GM19240 (cell line): Measurements from ENCODE around the gene CNTN4.

ENCODE experiments used
- DNase-seq: peaks from one replicate; pipeline ENCODE4 v3.0.0; 2011; ENCODE audit warnings: low spot score; ENCODE audit not compliant: insufficient read length

The CNTN4 gene

GRCh38 chr3:2579206-2579605 is 480.5 kb downstream of the CNTN4 start:
- DNase-seq, result no peak

- no peak for DNase-seq
Observed at GRCh38 chr3:2583046-2583445, 484.4 kb downstream of the CNTN4 start.

- DNase-seq, result no peak
Observed at GRCh38 chr3:2589336-2589969, 490.8 kb downstream of the CNTN4 start.

DNA sequence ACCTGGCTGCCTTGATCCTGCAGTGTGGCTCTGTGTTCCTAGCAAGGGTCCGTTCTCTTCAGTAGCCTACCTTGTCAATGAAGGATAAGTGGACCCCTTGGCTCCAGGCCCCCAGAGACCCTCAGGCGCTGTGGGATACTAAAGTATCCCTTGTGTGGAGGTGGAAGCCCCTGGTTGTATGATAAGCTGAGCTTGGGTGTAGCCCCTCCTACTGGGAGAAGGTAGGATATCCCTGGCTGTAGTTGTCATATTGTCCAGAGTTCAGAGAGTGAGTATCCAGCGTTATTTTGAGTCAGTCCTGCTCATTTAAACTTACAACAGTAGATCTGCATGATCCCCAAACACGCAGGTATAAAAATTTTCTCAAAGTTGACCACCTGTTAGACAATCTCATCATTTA is 496.8 kb downstream of the CNTN4 start:
- DNase-seq, result no peak

DNA sequence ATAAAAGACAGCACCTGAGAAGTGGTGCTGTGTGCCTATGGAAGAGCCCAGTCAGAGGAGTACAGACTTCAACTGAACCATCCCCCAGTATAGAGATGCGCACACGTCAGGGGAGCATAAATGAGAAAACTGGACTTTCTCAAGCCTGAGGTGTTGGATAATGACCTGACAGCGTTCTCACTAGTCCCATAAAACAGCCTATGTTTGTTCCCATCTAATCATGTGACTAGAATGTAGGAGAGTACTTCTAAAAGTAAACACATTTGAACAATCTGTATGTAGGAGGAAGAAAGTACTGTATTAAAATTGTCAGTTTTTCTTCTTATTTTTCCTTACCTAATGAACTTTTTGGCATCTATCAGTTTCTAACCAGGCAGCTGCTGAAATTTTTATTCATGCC is 498.9 kb downstream of the CNTN4 start:
- DNase-seq, result no peak

DNA sequence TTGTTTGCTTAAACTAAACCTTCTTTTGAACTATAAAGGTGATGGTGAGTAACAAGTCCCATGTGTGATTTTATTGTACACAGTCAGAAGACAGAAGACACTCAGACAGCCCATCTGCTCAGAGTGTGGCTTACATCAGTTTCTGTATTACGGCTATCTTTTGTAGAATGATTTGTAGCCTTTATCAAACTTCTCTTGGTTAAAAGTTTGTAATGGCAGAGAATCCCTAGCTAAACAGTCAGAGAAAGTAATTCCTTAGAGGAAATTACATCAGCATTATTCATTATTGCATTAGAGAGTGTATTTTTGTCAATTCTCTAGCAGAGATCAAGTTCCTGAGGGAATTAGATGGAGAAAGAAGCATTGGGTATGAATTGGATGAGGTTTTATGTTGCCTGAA is 500.8 kb downstream of the CNTN4 start:
- DNase-seq, result no peak

DNA sequence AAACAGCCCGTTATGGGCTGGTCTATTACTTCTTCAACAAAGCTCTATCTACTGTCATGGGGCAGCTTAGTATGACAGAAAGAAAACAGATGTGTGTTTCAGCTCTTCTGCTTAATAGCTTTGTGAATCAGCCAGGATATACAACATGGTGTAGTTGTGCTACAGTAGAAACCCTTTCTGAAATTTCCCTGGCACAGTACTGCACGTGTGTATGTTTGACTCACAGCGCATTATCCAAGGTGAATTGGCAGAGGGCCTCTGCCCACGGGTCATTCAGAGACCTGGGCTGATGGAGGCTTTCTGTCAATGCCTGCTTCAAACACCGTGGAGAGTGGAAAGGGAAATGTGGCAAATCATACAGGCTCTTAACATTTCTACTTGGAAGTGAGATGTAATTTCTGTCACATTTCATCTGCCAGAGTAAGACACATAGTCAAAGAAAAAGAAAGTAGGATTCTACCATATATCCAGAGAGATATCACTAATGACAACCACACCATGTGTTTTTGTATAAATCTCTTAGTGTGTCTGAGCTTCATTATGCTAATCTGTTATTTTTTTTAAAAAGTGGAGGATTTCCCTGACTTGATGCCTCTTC is 505.1 kb downstream of the CNTN4 start:
- DNase-seq, result no peak

DNA sequence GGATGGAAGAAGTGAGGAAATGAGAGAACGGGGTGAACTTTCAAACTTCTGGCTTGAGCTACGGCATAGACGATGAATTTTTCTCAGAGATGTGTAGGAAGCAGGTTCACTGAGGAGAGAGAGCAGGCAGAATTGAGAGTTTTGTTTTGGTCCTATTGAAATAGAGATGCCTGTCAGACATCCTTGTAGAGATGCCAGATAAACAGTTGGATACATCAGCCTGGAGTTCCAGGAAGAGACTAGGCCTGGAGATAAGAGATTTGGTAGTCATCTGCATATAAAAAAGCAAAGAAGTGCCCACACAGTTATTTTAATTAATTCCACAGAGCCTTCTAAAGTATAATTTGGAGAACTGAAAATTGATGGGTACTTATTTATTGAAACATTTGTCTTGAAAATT is 515.9 kb downstream of the CNTN4 start:
- no peak for DNase-seq

- no peak for DNase-seq
Observed at GRCh38 chr3:2615080-2615479, 516.4 kb downstream of the CNTN4 start.

- DNase-seq, result no peak
Observed at GRCh38 chr3:2623436-2623835, 524.8 kb downstream of the CNTN4 start.

DNA sequence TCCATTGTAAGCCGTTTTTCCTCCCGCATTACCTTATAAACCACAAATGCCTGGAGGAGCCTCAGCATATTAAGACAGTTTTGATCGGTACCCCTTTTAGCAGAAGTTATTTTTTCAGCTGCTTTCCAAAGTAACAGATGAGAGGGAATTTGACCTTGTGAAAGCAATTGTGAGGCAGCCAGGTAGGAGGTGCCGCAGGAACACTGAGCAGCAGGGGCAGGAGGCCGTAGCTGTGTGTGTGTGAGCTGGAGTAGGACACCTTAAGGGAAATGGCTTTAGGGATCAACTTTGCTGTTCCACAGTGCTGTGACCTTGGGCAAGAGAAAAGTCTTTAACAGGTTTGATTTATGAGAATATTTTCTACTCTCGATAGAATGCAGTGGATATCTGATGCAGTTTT is 529.5 kb downstream of the CNTN4 start:
- DNase-seq, result no peak

DNA sequence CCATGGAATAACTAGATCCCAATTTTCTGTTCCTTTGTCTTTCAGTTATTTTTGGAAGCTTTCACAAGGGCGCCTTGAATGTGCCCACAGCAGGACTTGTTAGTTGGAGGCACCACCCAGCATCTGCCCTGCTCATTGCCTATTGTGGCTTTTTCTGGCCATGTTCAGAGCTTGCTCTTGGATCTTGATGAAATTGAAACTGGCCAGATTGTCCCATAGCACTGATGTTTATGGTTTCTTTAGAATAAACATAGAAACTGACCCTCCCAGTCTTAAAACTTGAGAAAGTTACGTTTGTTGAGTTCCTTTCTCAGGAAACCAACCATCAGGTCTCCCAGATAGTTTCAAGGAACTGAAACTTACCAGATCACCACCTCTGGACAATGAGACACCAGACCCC is 536.8 kb downstream of the CNTN4 start:
- DNase-seq, result no peak

DNA sequence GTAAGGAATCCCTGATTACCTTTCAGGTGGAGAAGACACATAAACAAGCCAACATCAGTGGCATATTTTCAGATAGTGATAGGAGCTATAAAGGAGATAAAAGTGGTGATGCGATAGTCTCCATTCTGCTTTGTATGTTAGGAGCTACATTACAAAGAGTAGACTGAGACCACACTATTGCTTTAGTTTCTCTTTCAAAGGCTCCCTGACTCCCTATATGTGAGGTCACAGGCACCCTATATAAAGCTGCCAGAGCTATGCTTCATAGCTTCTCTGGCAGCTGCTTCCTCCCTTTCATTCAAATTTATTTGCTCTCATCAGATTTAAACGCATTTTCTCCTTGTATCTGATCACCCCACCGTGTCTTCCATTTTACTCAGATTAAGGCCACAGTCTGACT is 544.9 kb downstream of the CNTN4 start:
- DNase-seq, result no peak

DNA sequence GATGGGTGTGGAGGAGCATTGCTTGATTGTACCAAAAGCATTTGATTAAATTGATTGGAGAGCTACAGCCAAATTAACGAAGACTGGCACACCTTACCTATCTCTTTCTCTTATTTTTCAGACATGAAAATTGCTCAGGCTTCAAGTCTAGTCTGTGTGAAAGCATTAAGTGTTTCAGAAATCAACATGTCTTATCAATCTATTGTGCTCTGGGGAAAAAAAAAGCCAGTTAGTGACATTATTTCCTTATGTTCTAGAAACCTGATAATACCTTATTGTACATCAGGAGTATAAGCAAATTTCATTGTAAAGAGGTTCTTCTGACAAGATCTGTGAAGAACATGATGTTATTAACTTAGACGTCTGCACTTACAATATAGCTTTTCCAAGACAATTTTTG is 546.3 kb downstream of the CNTN4 start:
- no peak for DNase-seq

DNA sequence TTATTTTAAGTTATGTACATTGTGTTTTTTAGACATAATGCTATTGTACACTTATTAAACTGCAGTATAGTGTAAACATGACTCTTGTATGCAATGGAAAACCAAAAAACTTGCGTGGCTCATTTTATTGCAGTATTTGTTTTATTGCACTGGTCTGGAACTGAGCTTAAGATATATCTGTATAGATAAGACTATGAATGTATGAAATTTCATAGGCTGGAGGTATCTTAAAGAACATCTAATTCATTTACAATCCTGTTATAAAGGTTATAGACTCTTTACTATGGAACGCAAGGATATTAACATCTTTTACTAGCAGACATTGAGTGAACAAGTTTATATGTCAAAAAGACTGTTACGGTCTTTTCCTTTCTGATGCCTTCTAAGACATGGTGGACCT is 552.1 kb downstream of the CNTN4 start:
- no peak for DNase-seq

DNA sequence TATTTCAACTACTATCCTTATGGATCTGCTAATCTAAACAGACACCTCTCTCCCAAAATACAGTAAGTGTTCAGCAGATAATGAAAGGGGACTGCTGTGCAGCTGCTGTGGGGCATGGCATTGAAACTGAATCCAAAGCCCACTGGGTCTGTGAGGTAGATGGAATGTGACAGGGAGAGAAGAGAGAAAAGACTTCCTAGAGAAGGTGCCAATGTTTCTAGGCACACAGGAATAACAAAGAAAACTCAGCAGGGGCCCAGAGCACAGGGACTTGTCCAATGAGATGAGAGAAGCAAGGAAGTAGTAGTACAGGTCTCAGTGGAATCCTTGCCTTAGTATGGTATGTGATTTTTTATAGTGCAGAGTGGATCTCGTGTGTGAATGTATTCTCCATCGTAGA is 553.7 kb downstream of the CNTN4 start:
- DNase-seq, result no peak

DNA sequence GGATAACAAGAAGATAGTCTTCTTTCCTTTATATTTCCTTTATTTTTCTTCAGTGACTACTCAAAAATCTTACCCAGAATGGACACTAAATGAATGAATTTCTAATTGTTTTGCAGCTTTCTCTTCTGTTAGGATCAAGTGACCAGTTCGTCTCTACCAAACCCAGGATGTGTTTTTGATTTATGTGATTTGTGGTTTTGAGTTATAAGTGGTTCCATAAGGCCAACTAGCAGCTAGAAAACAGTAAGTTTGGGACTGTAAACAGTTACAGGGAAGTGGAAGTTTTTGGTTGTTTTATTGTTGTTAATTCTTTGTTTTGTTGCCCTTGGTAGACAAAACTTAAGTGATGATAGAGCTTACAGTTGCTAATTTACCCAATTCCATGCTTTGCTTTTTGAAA is 555.0 kb downstream of the CNTN4 start:
- DNase-seq, result no peak

GRCh38 chr3:2655229-2655701 is 556.6 kb downstream of the CNTN4 start:
- DNase-seq, result no peak

GRCh38 chr3:2656806-2657777 is 558.4 kb downstream of the CNTN4 start:
- no peak for DNase-seq

DNA sequence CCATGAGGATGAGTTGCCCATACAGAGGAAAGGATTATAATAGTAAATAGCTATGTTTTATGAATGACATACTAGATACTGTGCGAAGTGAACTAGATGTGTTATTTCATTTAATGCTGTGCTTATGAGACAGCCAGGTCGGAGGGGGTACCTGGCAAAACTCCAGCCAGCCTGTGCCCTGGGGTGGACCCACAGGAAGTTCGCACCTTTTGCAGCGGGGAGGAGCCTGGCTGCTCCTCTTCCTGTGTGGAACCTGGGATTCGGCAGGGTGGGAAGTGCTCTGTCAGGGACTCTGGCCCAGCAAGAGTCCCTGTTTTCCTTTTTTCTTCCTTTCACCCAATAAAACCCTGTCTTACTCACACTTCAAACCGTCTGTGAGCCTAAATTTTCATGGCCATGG is 559.3 kb downstream of the CNTN4 start:
- no peak for DNase-seq

GRCh38 chr3:2659896-2660295 is 561.2 kb downstream of the CNTN4 start:
- DNase-seq, result no peak

DNA sequence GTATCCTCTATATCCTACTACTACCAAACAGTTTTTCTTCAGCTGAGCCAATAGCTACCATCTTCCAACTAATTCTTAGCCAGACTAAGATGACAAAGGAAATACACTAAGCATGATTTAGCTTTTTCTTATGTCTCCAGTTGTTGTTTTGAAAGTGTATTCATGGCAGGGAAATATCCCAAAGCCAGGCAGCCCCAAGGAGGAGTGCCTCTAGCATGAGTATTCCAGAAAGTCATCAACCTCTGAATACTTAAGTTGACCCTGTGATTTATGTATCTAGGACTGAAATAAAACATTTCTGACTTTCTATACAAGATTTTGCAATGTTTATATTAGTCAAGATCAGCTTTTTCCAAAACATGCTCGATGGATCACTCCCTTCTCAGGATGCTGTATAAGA is 562.4 kb downstream of the CNTN4 start:
- no peak for DNase-seq
